ENCODE measurements around the gene DDX56.

The DDX56 gene

DNA sequence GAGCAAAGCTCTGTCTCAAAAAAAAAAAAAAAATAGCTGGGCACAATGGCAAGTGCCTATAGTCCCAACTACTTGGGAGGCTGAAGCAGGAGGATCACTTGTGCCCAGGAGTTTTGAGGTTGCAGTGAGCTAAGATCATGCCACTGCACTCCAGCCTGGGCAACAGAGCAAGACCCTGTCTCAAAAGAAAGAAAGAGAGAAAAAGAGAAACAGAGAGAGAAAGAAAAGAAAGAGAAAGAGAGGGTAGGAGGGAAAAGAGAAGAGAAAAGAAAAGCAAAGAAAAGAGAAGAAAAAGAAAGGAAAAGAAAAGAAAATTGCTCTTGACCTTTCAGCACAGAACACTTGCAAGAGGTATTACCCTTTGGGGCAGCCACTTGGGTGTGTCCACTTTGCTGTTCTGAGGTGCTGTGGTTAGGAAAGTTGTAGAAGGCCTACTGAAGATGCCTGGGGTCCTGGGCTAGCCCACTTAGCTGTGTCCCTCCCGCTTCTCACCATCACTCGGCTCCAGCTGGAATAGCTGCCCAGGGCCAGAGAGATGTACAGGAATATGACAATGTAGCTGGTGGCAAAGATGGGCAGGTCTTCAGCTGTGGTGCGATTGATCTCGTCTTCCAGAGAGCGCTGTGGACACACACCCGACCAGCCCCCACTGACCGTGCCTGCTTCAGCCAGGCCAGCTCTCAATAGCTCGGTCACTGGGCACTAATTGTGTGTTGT is 38.2 kb downstream of the DDX56 start:
- no peak for DNase-seq (ENCODE audit: low read depth in 2 of 2)

DNA sequence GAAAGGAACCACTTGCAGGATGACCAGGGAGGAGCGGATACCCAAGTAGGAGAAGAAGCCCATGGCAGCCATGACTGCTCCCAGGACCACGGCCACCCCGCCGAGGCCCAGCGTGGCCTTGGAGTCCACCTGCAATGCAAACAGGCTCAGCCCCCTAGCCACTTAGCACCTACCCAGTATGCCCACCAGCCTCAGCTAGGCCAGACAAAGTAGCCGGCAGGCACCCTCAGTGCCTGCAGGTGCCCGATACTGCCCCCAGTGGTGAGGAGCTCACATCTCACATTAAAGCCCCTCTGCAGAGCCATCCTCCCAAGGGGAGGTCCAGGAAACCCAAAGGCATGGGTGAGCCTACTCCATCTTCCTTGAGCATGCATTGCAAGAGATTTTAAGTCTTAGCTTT is 39.2 kb downstream of the DDX56 start:
- DNase-seq (ENCODE audit: low read depth in 2 of 2), result peak; percentile 26 to 37

DNA sequence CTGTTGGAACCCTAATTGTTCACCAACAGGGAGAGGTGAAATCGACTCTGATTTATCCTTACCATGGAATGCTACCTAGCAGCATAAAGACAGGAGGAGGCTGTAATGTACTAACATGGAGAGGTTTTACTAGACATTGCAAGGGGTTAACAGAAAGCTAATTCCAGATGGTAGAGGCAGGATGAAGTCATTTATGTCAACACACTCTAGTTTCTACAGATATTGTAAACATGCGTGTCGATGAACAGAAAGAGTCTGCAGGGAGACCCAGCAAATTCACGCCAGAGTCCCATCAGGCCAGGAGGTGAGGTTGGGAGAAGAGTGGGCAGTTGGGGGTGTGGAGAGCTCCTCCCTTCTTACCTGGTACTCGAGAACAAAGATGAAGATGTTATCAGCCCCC is 39.6 kb downstream of the DDX56 start:
- DNase-seq (ENCODE audit: low read depth in 2 of 2), result no peak

DNA sequence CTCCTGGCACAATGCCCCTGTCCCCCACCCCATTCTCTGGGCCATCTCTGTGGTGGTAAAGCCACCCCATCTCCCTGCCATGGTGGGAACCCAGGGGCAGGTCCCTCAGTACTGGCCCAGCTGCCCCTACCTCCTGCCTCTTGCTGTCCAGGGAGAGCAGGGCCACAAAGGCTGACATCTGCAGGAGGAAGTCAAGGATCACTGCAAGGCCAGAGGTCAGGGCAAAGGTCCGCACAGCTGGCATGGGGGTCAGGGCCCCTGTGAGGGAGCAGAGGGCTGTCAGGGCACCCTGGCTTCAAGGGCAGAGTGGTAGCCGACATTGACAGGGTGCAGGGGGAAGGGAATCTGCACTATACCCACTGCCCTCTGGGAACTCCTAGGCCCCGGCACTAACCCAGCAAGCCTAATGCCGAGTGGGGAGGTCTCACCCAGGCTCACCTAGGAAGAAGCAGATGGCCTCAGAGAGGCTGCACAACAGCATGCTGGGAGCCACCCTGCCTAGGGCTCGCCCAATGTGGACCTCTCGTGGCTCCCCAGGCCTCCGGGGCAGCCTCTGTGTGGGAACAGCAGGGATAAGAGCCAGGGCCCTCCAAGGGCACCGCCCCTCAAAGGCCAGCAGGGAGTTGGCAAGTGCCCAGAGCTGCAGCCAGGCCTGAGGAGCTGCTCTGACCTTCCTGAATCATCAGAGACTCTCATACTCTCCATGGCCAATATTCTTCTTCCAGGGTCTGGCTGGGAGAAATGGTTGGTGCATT is 40.2 kb downstream of the DDX56 start:
- no peak for DNase-seq (ENCODE audit: low read depth in 2 of 2)

DNA sequence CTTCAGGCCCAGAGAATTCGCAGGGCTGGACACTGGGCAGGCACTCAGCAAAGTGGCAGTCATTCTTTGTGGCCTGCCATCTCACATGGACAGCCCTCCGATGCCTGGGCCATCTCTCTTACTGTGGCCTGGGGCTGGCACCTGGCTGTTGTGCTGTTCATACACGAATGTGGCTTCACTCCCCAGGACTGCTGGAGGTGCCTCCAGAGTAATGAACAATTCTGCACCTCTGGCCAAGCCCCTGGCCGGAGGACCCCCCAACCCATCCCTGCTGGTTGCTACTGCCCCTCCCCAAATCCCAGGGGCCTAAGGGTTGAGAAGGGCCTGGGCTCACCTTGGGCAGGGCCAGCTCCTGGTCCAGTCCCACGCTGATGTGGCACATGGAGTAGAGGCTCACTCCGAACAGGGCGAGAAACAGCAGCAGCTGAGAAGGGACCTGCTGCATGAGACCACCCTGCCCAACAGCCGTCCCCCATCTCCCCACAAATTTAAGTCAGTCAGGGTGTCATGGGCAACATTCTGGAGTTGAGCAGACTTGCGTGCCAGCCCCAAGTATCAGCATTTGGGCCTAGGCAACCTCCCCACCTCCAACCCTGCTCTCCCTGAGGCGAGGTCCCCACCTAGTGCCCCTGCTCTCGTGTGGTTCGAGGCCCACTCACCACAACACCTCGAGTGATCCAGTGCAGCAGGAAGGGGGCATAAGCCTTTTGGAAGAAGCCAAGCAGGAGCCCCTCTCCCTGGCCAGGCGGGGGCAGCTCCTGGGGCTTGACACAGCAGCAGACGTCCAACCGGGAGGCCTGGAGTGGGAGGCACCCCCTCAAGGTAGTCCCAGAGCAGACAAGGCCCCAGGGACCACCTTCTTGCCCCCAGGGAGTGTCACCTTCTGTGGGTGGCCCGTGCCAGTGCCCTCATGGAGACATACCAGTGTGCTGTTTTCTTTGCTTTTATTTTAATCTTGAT is 42.0 kb downstream of the DDX56 start:
- DNase-seq (ENCODE audit: low read depth in 2 of 2), result no peak

DNA sequence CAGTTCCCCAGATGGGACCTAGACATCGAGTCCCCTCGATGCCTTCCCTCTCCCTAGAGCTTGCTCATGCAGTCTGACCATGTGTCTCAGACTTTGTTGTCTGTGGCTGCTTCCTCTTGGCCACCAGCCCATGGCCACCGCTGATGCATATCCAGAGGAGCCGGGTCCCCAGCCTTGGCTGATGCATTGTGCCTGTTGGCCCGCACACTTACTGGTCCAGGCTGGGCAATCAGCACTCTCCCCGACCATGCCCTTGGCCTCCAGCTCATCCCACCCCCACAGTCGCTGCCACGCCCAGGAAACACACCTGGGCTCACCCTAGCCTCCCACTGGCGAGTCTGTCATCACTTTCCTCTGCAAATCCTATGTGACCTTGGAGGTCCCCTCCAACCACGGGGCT is 42.7 kb downstream of the DDX56 start:
- no peak for DNase-seq (ENCODE audit: low read depth in 2 of 2)

DNA sequence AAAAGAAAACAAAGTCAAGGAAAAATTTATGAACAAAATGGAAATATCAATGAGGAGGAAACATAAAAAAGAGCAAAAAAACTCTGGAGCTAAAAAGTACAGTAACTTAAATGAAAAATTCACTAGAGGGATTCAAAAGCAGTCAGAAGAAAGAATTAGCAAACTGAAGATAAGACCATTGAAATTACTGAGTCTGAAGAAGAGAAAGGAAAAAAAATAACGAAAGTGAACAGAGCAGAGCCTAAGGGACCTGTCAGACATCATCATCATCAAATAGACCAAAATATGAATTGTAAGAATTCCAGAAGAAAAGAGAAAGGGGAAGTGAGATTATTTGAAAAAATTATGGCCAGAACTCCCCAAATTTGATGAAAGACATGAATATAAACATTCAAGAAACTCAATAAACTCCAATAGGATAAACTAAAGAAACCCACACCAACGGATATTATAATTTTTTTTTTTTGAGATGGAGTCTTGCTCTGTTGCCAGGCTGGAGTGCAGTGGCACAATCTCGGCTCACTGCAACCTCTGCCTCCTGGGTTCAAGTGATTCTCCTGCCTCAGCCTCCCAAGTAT is 48.8 kb downstream of the DDX56 start:
- DNase-seq (ENCODE audit: low read depth in 2 of 2), result no peak

DNA sequence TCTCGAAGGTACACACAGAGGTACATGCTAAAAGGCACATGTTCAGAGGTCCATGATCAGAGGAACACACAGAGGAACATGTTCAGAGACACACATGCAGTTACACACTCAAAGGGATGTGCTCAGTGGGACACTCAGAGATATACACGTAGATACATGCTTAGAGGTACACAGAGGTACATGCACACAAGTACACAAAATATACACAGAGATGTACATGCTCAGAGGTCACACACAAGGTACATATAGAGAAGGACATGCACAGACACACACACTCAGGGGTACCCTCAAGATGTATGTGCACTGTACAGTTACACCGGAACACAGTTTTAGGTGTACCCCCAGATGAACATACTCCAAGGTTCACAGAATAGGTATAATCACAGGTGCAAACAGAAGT is 51.4 kb downstream of the DDX56 start:
- no peak for DNase-seq (ENCODE audit: low read depth in 2 of 2)

DNA sequence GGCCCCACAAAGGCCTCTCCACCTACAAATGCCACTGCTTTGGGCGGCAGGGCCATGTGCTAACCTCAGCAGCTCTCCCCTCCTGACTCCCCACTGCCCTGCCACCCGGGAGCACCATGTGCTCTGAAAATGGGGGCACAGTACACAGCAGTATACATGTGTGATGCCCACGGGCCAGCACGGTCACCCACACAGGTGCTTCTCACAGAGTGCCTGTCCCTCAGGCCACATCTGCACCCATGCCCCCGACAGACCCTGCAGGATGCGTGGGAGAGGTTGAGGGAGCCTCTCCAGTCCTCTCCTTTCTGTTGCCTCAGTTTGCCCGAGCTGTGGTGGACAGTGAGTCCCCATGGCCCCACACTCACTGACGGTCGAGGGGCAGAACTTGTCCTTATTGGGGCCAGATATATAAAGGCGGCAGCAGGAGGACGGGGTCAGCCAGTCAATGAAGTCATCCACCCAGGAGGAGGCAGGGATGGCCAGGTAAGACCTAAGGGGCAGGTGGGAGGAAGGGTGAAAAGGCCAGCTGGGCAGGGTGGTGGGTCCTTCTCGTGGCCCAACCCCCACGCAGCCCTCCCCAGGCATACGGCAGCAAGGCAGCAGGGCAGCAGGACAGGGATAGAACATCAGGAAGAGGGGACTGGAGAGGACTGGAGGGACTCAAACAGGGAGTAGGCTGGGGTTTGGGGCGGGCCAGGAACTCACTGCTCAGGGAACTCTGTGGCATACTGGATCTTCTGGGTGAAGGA is 52.2 kb downstream of the DDX56 start:
- DNase-seq (ENCODE audit: low read depth in 2 of 2), result no peak

DNA sequence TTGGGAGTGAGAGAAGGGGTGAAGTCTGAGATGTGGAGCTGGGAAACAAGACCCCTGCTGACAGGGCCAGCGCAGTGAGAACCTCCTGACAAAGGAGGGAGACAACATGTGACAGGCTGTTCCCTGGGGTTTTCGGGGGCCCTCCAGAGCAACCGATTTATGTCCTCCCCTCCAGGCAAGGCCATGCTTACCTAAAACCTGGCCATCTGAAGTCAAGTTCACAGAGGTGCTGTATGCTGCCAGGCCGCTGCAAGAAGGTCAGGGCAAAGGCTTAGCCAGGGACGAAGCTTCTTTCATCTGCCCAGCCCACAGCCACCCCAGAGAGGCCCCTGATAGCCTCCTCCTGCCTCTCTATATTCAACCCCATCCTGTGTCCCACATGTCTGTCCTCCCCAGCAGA is 53.1 kb downstream of the DDX56 start:
- no peak for DNase-seq (ENCODE audit: low read depth in 2 of 2)

DNA sequence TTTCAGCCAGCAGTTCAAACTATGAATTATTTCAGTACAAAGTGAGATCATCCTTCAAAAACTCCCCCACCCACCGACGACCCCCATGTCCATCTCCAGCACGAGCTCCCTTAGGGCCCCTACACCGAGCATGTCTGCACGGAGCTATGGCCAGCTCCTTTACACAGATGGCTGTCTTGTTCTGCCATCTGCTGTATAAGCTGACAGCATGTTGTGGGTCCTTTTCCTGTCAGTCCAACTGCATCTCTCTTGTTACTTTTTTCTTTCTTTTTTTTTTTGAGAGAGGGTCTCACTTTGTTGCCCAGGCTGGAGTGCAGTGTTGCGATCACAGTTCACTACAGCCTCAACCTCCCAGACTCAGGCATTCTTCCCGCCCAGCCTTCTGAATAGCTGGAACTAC is 54.2 kb downstream of the DDX56 start:
- no peak for DNase-seq (ENCODE audit: low read depth in 2 of 2)

DNA sequence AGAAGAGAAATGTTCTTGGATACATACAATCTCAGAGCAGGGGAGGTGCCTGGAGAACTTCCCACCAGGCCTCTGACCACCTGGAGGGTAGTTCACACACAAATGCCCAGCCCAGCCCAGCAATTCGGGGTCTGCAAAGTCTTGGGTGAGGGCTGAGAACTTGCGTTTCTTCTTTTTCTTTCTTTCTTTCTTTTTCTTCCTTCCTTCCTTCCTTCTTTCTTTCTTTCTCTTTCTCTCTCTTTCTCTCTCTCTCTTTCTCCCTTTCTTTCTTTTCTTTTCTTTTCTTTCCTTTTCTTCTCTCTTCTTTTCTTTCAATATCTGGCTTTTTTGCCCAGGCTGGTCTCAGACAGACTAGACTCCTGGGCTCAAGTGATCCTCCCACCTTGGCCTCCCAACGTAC is 54.9 kb downstream of the DDX56 start:
- DNase-seq (ENCODE audit: low read depth in 2 of 2), result no peak

DNA sequence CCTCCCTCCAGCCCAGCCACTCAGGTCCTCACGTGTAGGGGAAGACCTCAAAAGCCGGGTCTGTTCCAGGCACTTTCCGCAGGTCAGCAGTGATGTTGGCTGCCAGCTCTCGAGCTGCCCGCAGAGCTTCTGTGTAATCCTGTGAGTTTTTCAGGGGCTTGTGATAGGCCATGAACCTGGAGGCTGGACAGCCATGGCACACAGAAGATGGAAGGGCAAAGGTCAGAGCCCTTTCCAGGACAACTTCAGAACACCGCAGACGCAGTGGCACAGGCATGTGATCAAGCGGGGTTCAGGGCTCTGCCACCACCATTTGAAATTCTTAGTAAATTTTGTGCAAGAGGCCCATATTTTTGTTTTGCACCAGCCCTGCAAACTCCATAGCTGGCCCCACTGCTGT is 56.5 kb downstream of the DDX56 start:
- DNase-seq (ENCODE audit: low read depth in 2 of 2), result no peak
